H1 (cell line): ENCODE data around the gene SNED1.

Source experiments
- CTCF ChIP-seq, 3 experiments: IDR thresholded peaks; 1 replicate in 2 of 3; 2 replicates in 1 of 3; pipeline versions ENCODE4 v1.5.1 to v1.6.1; 2011; ENCODE audit warnings: low read length in 3 of 3, mild to moderate bottlenecking in 3 of 3, inconsistent platforms in 2 of 3, low read depth in 1 of 3, moderate library complexity in 1 of 3; ENCODE audit not compliant: insufficient read depth in 1 of 3; ENCODE audit errors: control extremely low read depth in 1 of 3
- EZH2 ChIP-seq: fragments of 200-600 bp; sonication (generic); IDR thresholded peaks from 2 replicates; pipeline ENCODE4 v1.7.1; 2012; ENCODE audit warnings: low read depth, mild to moderate bottlenecking, moderate library complexity, low read length, inconsistent platforms; ENCODE audit not compliant: severe bottlenecking
- JUN ChIP-seq: IDR thresholded peaks from 2 replicates; pipeline ENCODE4 v1.6.1; 2011; ENCODE audit warnings: low read depth, mild to moderate bottlenecking, improper control_type of control experiment, low read length
- JUND ChIP-seq: IDR thresholded peaks from 2 replicates; pipeline ENCODE4 v1.6.1; 2011; ENCODE audit warnings: mild to moderate bottlenecking, improper control_type of control experiment, low read length

GRCh38 chr2:241002275-241003046, 4.0 kb downstream of the SNED1 start:
- TF ChIP-seq CTCF (IDR thresholded peaks at IDR 0.05; ENCODE audit: control extremely low read depth in 1 of 3, insufficient read depth in 1 of 3, low read depth in 1 of 3, low read length in 3 of 3) (no peak), EZH2 (no peak), JUN (no peak), JUND (no peak)
